GM10248 (cell line): Measurements from ENCODE around the gene S1PR4.

Experiments used
- CTCF ChIA-PET: fragments of 300-600 bp; sonication (Branson Sonifier 250); formaldehyde crosslinking; extraction: SDS; loops from one replicate; lab custom pipeline; 2021; ENCODE audit warnings: antibody characterized with exemption; lab: Yijun Ruan, JAX
- POLR2A ChIA-PET: fragments of 350-650 bp; sonication (Branson Sonifier 250); formaldehyde crosslinking; extraction: SDS; loops from one replicate; lab custom pipeline; 2020; ENCODE audit warnings: antibody characterized with exemption; lab: Yijun Ruan, JAX
- DNase-seq: peaks from one replicate; pipeline ENCODE4 v3.0.0; 2012; ENCODE audit errors: extremely low spot score
- CTCF ChIP-seq: IDR thresholded peaks from 2 replicates; pipeline ENCODE4 v1.5.1; 2012; ENCODE audit warnings: mild to moderate bottlenecking, low read depth; ENCODE audit errors: extremely low read depth, missing control alignments, control extremely low read depth

The S1PR4 gene

DNA sequence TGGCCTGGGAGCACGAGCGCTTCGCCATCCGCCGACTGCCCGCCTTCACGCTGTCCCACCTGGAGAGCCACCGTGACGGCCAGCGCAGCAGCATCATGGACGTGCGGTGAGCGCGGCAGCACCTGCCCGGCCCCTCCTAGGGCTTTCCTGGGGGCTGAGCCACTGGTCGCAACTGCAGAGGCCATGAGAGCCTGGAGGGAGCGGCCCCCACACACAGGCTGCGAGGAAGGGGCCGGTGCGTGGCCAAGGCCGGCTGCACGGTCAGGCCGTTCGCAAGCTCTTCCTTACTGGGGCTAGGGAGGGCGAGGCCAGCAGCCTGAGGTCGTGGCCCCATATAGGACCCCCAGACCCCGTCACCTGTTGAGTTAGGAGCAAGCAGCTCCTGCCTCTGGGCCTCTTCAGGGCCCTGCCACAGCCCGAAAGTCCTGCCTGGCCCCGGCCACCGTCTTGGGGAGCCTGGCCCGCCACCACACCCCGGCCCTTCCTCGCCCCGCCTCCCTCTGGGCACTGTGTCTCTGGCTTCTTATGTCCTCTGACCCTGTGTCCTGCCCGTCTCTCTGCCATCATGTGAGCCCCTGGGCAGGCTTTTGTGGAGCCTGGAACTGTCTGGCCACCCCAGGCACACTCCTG lies 26.2 kb downstream of the S1PR4 start:
- POLR2A ChIA-PET: interaction anchor here (0.6 kb wide), 1 partner anchor 302 kb away, joined by 4 read pairs; the partner anchor contains the start of gene FZR1
- CTCF ChIA-PET: no interaction called here
- TF ChIP-seq CTCF: no peak
- DNase-seq: no peak

GRCh38 chr19:3206216-3206953 lies 27.8 kb downstream of the S1PR4 start:
- POLR2A ChIA-PET: no interaction called here
- CTCF ChIA-PET: interaction anchor here (1.1 kb wide), 1 partner anchor 16 kb away, joined by 3 read pairs; no protein-coding TSS in a partner anchor
- DNase-seq: no peak
- no peak for TF ChIP-seq CTCF

DNA sequence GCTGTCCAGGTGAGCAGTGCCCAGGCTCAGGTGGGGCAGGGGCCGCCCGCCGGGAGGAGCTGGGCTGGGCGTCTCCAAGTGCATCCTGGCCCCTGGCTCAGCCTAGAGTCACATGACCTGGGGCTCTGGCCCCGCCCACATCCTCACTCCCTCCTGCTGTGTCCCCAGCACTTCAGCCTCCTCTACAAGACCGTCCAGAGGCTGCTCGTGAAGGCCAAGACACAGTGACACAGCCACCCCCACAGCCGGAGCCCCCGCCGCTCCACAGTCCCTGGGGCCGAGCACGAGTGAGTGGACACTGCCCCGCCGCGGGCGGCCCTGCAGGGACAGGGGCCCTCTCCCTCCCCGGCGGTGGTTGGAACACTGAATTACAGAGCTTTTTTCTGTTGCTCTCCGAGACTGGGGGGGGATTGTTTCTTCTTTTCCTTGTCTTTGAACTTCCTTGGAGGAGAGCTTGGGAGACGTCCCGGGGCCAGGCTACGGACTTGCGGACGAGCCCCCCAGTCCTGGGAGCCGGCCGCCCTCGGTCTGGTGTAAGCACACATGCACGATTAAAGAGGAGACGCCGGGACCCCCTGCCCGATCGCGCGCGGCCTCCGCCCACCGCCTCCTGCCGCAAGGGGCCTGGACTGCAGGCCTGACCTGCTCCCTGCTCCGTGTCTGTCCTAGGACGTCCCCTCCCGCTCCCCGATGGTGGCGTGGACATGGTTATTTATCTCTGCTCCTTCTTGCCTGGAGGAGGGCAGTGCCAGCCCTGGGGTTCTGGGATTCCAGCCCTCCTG lies 29.1 kb downstream of the S1PR4 start:
- ChIA-PET POLR2A (no interaction called here), CTCF (no interaction called here)
- TF ChIP-seq CTCF: no peak
- DNase-seq: no peak

DNA sequence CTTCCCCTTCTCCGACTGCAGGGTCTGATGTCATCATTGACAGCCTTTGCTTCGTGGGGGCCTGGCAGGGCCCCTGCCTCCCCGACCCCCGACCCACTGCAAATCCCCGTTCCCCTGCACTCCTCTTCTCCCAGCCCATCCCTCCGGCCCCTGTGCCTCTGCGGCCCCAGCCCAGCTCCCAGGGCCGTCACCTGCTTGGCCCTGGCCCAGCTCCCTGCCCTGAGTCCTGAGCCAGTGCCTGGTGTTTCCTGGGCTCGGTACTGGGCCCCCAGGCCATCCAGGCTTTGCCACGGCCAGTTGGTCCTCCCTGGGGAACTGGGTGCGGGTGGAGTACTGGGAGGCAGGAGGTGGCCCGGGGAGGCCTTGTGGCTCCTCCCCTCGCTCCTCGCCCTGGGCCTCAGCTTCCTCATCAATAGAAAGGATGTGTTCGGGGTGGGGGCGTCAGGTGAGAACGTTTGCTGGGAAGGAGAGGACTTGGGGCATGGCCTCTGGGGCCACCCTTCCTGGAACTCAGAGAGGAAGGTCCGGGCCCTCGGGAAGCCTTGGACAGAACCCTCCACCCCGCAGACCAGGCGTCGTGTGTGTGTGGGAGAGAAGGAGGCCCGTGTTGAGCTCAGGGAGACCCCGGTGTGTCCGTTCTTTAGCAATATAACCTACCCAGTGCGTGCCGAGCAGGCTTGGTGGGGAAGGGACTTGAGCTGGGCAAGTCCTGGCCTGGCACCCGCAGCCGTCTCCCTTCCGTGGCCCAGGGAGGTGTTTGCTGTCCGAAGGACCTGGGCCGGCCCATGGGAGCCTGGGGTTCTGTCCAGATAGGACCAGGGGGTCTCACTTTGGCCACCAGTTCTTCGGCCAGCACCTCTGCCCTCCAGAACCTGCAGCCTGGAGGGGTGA lies 30.0 kb downstream of the S1PR4 start:
- TF ChIP-seq CTCF: no peak
- ChIA-PET CTCF (no interaction called here), POLR2A (no interaction called here)
- DNase-seq: no peak

DNA sequence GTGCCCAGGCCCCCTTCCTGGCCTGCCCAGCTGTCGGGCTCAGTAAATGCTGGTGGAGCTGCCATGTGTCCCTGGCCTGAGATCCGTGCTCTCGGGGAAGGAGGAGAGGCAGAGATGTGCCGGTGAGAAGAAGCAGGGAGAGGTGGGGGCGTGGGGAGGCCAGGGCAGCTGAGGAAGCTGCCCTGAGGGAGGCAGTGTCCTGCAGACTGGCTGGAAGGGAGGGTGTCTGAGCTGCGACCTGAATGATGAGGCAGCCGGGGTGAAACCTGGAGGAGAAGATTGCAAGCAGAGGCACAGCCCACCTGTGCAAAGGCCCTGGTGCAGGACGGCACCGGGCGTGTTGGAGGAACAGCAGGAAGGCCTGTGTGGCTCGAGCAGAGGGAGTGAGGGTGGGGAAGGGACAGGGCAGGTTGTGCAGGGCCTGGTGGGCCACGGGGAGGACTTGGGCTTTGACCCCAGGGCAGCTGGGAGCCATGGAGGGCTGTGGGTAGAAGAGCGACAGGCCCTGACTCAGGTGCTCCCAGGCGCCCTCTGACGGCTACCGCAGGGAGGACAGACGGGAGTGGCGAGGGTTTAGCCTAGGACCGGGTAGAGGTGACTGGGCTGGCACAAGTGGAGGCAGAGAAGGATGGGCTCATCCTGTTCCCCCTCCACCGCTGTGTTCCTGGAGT lies 31.9 kb downstream of the S1PR4 start:
- peak; percentile 86 for DNase-seq
- ChIA-PET POLR2A (no interaction called here), CTCF (interaction anchor here (0.7 to 1.9 kb wide), 9 partner anchors 9 to 235 kb away, joined by 3 to 4 read pairs (median 3); no protein-coding TSS in a partner anchor)
- peak; percentile 83 for TF ChIP-seq CTCF
